Upper lobe of left lung (tissue), 4 donors: Measurements from ENCODE around the gene SKIC8.

Experiments used
- CTCF ChIP-seq, 6 experiments: fragments of 450-650 bp in 4 of 6; fragments of 200-600 bp in 2 of 6; sonication (generic) in 2 of 6; IDR thresholded peaks; one replicate each; pipeline ENCODE4 v1.5.1; 2016 to 2019; ENCODE audit warnings: antibody characterized with exemption in 6 of 6
- EP300 ChIP-seq, 4 donors: sonication (generic); formaldehyde crosslinking; IDR thresholded peaks; one replicate each; pipeline ENCODE4 v1.5.1; 2017; ENCODE audit warnings: antibody characterized with exemption in 4 of 4, control low read depth in 2 of 4

DNA sequence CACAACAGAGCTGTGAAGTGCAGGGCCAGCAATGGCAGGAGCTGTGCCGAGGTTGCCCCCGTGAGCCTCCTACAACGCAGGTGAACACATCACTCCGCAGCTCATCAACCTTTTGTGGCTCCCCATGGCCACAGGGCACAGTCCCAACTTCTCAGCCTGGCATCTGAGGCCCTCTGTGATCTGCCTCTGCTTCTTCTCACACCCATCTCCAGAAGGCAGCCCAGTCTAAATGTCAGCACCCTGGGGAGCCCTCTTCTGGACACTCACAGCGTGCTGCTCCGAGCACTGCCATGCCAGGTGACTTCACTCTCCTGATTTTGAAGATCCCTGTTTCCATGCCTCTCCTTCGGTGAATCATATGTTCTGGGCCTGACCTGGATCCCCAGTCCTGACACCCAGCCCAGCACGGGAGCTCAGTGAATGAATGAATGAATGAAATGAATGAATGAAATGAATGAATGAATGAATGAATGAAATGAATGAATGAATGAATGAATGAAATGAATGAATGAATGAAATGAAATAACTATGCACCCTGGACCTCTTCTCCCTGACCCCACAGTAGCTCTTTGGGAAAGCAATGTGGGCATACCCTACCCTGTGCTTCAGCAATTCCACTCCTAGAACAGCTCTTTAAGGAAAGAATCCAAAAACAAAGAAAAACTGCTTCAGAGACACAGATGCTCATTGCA lies 17.9 kb upstream of the SKIC8 start:
- TF ChIP-seq EP300 (IDR thresholded peaks at IDR 0.05) (no peak), CTCF (IDR thresholded peaks at IDR 0.05) (no peak)
